Trophoblast cell (in vitro differentiated cells and primary cell): ENCODE data around the gene CREB5.

Source experiments
- DNase-seq, 2 donors: peaks; one replicate each; pipeline ENCODE4 v3.0.0-alpha.2; 2016
- H2AFZ ChIP-seq: 2 replicates; pipeline ENCODE4 v1.6.1; 2013; ENCODE audit warnings: low read length, moderate library complexity, mild to moderate bottlenecking; ENCODE audit not compliant: insufficient read depth, poor library complexity
- H2AK5ac ChIP-seq: 2 replicates; pipeline ENCODE4 v1.6.1; 2013; ENCODE audit warnings: mild to moderate bottlenecking, low read length
- H2BK120ac ChIP-seq: 2 replicates; pipeline ENCODE4 v1.6.1; 2013; ENCODE audit warnings: low read length, mild to moderate bottlenecking, moderate library complexity; ENCODE audit not compliant: insufficient read depth, poor library complexity
- H2BK12ac ChIP-seq: 2 replicates; pipeline ENCODE4 v1.6.1; 2013; ENCODE audit warnings: mild to moderate bottlenecking, low read length, moderate library complexity
- H2BK5ac ChIP-seq: 2 replicates; pipeline ENCODE4 v1.6.1; 2013; ENCODE audit warnings: low read length, low read depth, moderate library complexity, mild to moderate bottlenecking; ENCODE audit not compliant: poor library complexity
- H3K14ac ChIP-seq: 2 replicates; pipeline ENCODE4 v1.6.1; 2013; ENCODE audit warnings: mild to moderate bottlenecking, low read length
- H3K18ac ChIP-seq: 2 replicates; pipeline ENCODE4 v1.6.1; 2013; ENCODE audit warnings: mild to moderate bottlenecking, low read length
- H3K23ac ChIP-seq: 2 replicates; pipeline ENCODE4 v1.6.1; 2013; ENCODE audit warnings: low read length
- H3K27ac ChIP-seq: 2 replicates; pipeline ENCODE4 v1.5.1; 2013; ENCODE audit warnings: low read depth, mild to moderate bottlenecking, inconsistent platforms, low read length, moderate library complexity
- H3K27me3 ChIP-seq: 2 replicates; pipeline ENCODE4 v1.6.1; 2013; ENCODE audit warnings: inconsistent platforms, mild to moderate bottlenecking, low read length, moderate library complexity; ENCODE audit not compliant: insufficient read depth
- H3K36me3 ChIP-seq, 2 experiments: 1 replicate in 1 of 2; 2 replicates in 1 of 2; pipeline ENCODE4 v1.6.1; 2013; ENCODE audit warnings: low read length in 2 of 2, mild to moderate bottlenecking in 2 of 2, moderate library complexity in 1 of 2; ENCODE audit not compliant: insufficient read depth in 2 of 2, control insufficient read depth in 1 of 2
- H3K4ac ChIP-seq: 2 replicates; pipeline ENCODE4 v1.6.1; 2013; ENCODE audit warnings: low read depth, mild to moderate bottlenecking, low read length, moderate library complexity
- H3K4me1 ChIP-seq, 2 experiments: 1 replicate in 1 of 2; 2 replicates in 1 of 2; pipeline ENCODE4 v1.6.1; 2013; ENCODE audit warnings: low read length in 2 of 2, mild to moderate bottlenecking in 2 of 2, moderate library complexity in 1 of 2; ENCODE audit not compliant: insufficient read depth in 2 of 2, control insufficient read depth in 1 of 2
- H3K4me2 ChIP-seq: 2 replicates; pipeline ENCODE4 v1.6.1; 2013; ENCODE audit warnings: inconsistent platforms, mild to moderate bottlenecking, low read length, moderate library complexity
- H3K4me3 ChIP-seq: 2 replicates; pipeline ENCODE4 v1.5.1; 2013; ENCODE audit warnings: mild to moderate bottlenecking, low read depth, low read length, inconsistent platforms
- H3K79me1 ChIP-seq: one replicate; pipeline ENCODE4 v1.6.1; 2013; ENCODE audit warnings: low read length
- H3K79me2 ChIP-seq: 2 replicates; pipeline ENCODE4 v1.6.1; 2013; ENCODE audit warnings: low read length, mild to moderate bottlenecking; ENCODE audit not compliant: control insufficient read depth, insufficient read depth, poor library complexity
- H3K9ac ChIP-seq: 2 replicates; pipeline ENCODE4 v1.6.1; 2013; ENCODE audit warnings: mild to moderate bottlenecking, low read length
- H3K9me3 ChIP-seq: 2 replicates; pipeline ENCODE4 v1.6.1; 2013; ENCODE audit warnings: low read depth, mild to moderate bottlenecking, control low read depth, inconsistent platforms, low read length; ENCODE audit not compliant: insufficient read depth
- H4K12ac ChIP-seq: 2 replicates; pipeline ENCODE4 v1.6.1; 2013; ENCODE audit warnings: low read depth, mild to moderate bottlenecking, low read length, moderate library complexity
- H4K8ac ChIP-seq: 2 replicates; pipeline ENCODE4 v1.6.1; 2013; ENCODE audit warnings: low read depth, mild to moderate bottlenecking, low read length, moderate library complexity
- H4K91ac ChIP-seq: one replicate; pipeline ENCODE4 v1.6.1; 2013; ENCODE audit warnings: low read depth, mild to moderate bottlenecking, low read length, moderate library complexity
- WGBS: extraction: QIAGEN DNeasy Blood & Tissue Kit; methylation state at CpG from one replicate; pipeline ENCODE4 v1.1.7; 2013; ENCODE audit warnings: missing lambda C conversion rate; ENCODE audit not compliant: insufficient read length, insufficient coverage; ENCODE audit errors: extremely low coverage; 5-methylcytosine and 5-hydroxymethylcytosine counted together

CREB5 gene

GRCh38 chr7:28571405-28571804 is 159.1 kb downstream of the CREB5 start:
- H2BK12ac ChIP-seq, result no peak overlapping the region
- H3K4me1 ChIP-seq, result no peaks in the 10 kb centered on the region
- no peak overlapping the region for H3K4me2 ChIP-seq
- no peak overlapping the region for H3K23ac ChIP-seq
- H3K27ac ChIP-seq, result no peak overlapping the region
- no peak overlapping the region for H4K8ac ChIP-seq
- H3K4me3 ChIP-seq, result no peak overlapping the region
- no peaks in the 10 kb centered on the region for H3K36me3 ChIP-seq
- no peak overlapping the region for H3K14ac ChIP-seq
- H3K9me3 ChIP-seq, result no peaks in the 10 kb centered on the region
- DNase-seq, result no peak
- no peak overlapping the region for H2AK5ac ChIP-seq
- H2BK5ac ChIP-seq, result no peak overlapping the region
- no peak overlapping the region for H3K9ac ChIP-seq
- no peak overlapping the region for H2AFZ ChIP-seq
- H4K12ac ChIP-seq, result no peak overlapping the region
- H4K91ac ChIP-seq, result no peak overlapping the region
- H2BK120ac ChIP-seq, result no peak overlapping the region
- H3K4ac ChIP-seq, result no peak overlapping the region
- H3K79me1 ChIP-seq, result no peaks in the 10 kb centered on the region
- WGBS, result no CpG with 5 or more reads among the region's 4 CpGs
- no peak overlapping the region for H3K18ac ChIP-seq
- no peaks in the 10 kb centered on the region for H3K27me3 ChIP-seq
- no peaks in the 10 kb centered on the region for H3K79me2 ChIP-seq

- no peaks in the 10 kb centered on the region for H3K4me1 ChIP-seq
- H3K4me2 ChIP-seq, result no peak overlapping the region
- H4K12ac ChIP-seq, result no peak overlapping the region
- no peak overlapping the region for H4K91ac ChIP-seq
- H3K27me3 ChIP-seq, result no peaks in the 10 kb centered on the region
- no peak overlapping the region for H3K9ac ChIP-seq
- H2BK120ac ChIP-seq, result no peak overlapping the region
- no peak overlapping the region for H3K18ac ChIP-seq
- no peak overlapping the region for H4K8ac ChIP-seq
- H3K36me3 ChIP-seq, result no peaks in the 10 kb centered on the region
- H2AFZ ChIP-seq, result no peak overlapping the region
- WGBS, result no CpG with 5 or more reads among the region's 5 CpGs
- DNase-seq, result no peak
- no peak overlapping the region for H3K4me3 ChIP-seq
- H3K79me1 ChIP-seq, result no peaks in the 10 kb centered on the region
- no peak overlapping the region for H3K4ac ChIP-seq
- no peak overlapping the region for H3K27ac ChIP-seq
- no peak overlapping the region for H2BK12ac ChIP-seq
- H3K14ac ChIP-seq, result no peak overlapping the region
- no peak overlapping the region for H3K23ac ChIP-seq
- no peaks in the 10 kb centered on the region for H3K79me2 ChIP-seq
- no peak overlapping the region for H2AK5ac ChIP-seq
- no peaks in the 10 kb centered on the region for H3K9me3 ChIP-seq
- no peak overlapping the region for H2BK5ac ChIP-seq
These were observed 160.2 kb downstream of the CREB5 start for GRCh38 chr7:28572321-28573058.

GRCh38 chr7:28573059-28573553 is 160.8 kb downstream of the CREB5 start:
- H2BK12ac ChIP-seq, result no peak overlapping the region
- H3K9me3 ChIP-seq, result no peaks in the 10 kb centered on the region
- no peak for DNase-seq
- H2AK5ac ChIP-seq, result no peak overlapping the region
- no peak overlapping the region for H3K18ac ChIP-seq
- no peak overlapping the region for H4K8ac ChIP-seq
- no peaks in the 10 kb centered on the region for H3K27me3 ChIP-seq
- H3K79me2 ChIP-seq, result no peaks in the 10 kb centered on the region
- no peaks in the 10 kb centered on the region for H3K79me1 ChIP-seq
- no peaks in the 10 kb centered on the region for H3K36me3 ChIP-seq
- H3K4me1 ChIP-seq, result no peaks in the 10 kb centered on the region
- no peak overlapping the region for H3K4me2 ChIP-seq
- no peak overlapping the region for H3K27ac ChIP-seq
- no peak overlapping the region for H3K4me3 ChIP-seq
- no peak overlapping the region for H2BK5ac ChIP-seq
- no peak overlapping the region for H3K23ac ChIP-seq
- WGBS, result no CpG with 5 or more reads among the region's 6 CpGs
- no peak overlapping the region for H2BK120ac ChIP-seq
- H3K4ac ChIP-seq, result no peak overlapping the region
- no peak overlapping the region for H2AFZ ChIP-seq
- no peak overlapping the region for H4K91ac ChIP-seq
- no peak overlapping the region for H4K12ac ChIP-seq
- H3K9ac ChIP-seq, result no peak overlapping the region
- no peak overlapping the region for H3K14ac ChIP-seq

GRCh38 chr7:28573651-28574301 is 161.5 kb downstream of the CREB5 start:
- H2BK120ac ChIP-seq, result no peak overlapping the region
- H4K91ac ChIP-seq, result no peak overlapping the region

More at GRCh38 chr7:28573651-28574301, 161.5 kb downstream of the CREB5 start:
- Histone ChIP-seq H4K8ac (no peak overlapping the region), H3K9ac (no peak overlapping the region), H4K12ac (no peak overlapping the region), H3K36me3 (no peaks in the 10 kb centered on the region), H3K9me3 (no peaks in the 10 kb centered on the region), H3K27ac (no peak overlapping the region), H3K14ac (no peak overlapping the region), H3K4ac (no peak overlapping the region), H2BK5ac (no peak overlapping the region), H3K4me1 (no peaks in the 10 kb centered on the region), H3K4me2 (no peak overlapping the region), H2AK5ac (no peak overlapping the region), H2BK12ac (no peak overlapping the region), H3K27me3 (no peaks in the 10 kb centered on the region), H3K4me3 (no peak overlapping the region), H3K79me2 (no peaks in the 10 kb centered on the region), H3K23ac (no peak overlapping the region), H3K18ac (no peak overlapping the region), H3K79me1 (no peaks in the 10 kb centered on the region), H2AFZ (no peak overlapping the region)
- no CpG with 5 or more reads among the region's 6 CpGs for WGBS
- DNase-seq, result peak; percentile 3 to 40
